Peyer's patch (tissue), 4 donors: ENCODE results near the gene FMN1.

Experiments used
- POLR2A ChIP-seq, 2 donors: fragments of 450-650 bp; IDR thresholded peaks; one replicate each; pipeline ENCODE4 v1.5.1; 2017; ENCODE audit warnings: antibody characterized with exemption in 2 of 2, mild to moderate bottlenecking in 2 of 2, moderate library complexity in 2 of 2
- TF ChIP-seq, protein P1 (sequence below), 6 experiments: fragments of 450-650 bp in 4 of 6; fragments of 200-600 bp in 2 of 6; sonication (generic) in 1 of 6; IDR thresholded peaks; one replicate each; pipeline ENCODE4 v1.5.1; 2017 to 2019; ENCODE audit warnings: antibody characterized with exemption in 6 of 6, mild to moderate bottlenecking in 3 of 6, moderate library complexity in 1 of 6

DNA sequence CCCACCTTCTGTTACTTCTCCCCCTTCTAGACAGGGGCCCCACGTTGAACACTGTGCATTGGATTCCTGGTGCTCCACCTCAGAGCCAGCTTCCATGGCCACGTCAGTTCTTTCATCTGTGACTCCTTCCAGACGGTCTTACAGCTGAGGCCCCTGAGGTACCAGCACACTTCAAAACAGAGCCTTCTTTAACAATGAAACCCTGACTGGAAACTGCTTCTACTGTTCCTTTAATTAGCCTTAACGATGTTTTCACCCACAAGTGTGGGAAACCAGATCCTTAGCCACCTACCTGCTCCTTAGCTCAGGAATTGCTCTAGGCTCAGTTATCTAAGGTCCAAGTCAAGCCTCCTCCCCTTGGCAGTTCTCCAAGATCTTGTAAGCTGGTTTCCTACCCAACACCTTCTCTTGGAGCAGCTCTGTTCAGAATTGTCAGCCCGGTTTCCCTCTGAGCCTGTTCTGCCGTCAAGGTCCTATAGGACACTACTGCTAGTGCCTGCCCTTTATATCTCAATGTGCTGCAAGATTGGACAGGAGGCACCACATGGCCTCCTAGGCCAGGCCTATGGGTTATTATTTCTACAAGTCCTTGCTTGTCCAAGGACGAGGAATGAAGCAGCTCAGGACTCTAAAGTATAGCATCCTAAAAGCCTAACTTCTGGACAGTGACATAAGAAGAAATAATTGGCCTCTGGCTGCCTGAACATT is 80.7 kb downstream of the FMN1 start:
- TF ChIP-seq, protein P1, sequence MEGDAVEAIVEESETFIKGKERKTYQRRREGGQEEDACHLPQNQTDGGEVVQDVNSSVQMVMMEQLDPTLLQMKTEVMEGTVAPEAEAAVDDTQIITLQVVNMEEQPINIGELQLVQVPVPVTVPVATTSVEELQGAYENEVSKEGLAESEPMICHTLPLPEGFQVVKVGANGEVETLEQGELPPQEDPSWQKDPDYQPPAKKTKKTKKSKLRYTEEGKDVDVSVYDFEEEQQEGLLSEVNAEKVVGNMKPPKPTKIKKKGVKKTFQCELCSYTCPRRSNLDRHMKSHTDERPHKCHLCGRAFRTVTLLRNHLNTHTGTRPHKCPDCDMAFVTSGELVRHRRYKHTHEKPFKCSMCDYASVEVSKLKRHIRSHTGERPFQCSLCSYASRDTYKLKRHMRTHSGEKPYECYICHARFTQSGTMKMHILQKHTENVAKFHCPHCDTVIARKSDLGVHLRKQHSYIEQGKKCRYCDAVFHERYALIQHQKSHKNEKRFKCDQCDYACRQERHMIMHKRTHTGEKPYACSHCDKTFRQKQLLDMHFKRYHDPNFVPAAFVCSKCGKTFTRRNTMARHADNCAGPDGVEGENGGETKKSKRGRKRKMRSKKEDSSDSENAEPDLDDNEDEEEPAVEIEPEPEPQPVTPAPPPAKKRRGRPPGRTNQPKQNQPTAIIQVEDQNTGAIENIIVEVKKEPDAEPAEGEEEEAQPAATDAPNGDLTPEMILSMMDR (IDR thresholded peaks at IDR 0.05), result no peak
- TF ChIP-seq POLR2A (IDR thresholded peaks at IDR 0.05), result no peak
